IMR-90 (cell line): ENCODE results near the gene FLYWCH1. TPM values are rescaled to one million over a fixed set of nuclear protein-coding genes. Genes with fewer than 3 reads are reported as not detected.

ENCODE experiments used
- ATAC-seq: fragments of 200-7000 bp; cut with Tn5 transposase; 2 replicates; pipeline ENCODE4 v1.9.1; 2020; ENCODE audit warnings: low read depth, mild to moderate bottlenecking, moderate library complexity
- BruUV-seq: library from RNA; stranded (reverse); fragments of 400-500 nt; replicated peaks from 2 replicates; lab custom pipeline; 2021; lab: Mats Ljungman, UMichigan
- CTCF ChIA-PET: fragments of 300-600 bp; formaldehyde crosslinking; extraction: SDS; loops from one replicate; lab custom pipeline; 2021; ENCODE audit warnings: antibody characterized with exemption; lab: Yijun Ruan, JAX
- POLR2A ChIA-PET: fragments of 300-600 bp; sonication (Branson Sonifier 250); formaldehyde crosslinking; loops from one replicate; lab custom pipeline; 2022; ENCODE audit warnings: antibody characterized with exemption; ENCODE audit not compliant: unreplicated experiment; lab: Charles Lee
- DNase-seq: peaks from one replicate; pipeline ENCODE4 v3.0.0; 2013
- H2AFZ ChIP-seq: replicated peaks from 2 replicates; pipeline ENCODE3; 2013; ENCODE audit warnings: low read length, mild to moderate bottlenecking; ENCODE audit not compliant: poor library complexity
- H2AK5ac ChIP-seq: 2 replicates; pipeline ENCODE4 v1.6.1; 2013; ENCODE audit warnings: low read depth, low read length, inconsistent platforms
- H2AK9ac ChIP-seq: replicated peaks from 2 replicates; pipeline ENCODE3; 2013; ENCODE audit warnings: mild to moderate bottlenecking, low read depth, low read length, moderate library complexity; ENCODE audit not compliant: poor library complexity
- H2BK120ac ChIP-seq: 2 replicates; pipeline ENCODE4 v1.6.1; 2013; ENCODE audit warnings: low read depth, low read length, inconsistent platforms
- H2BK15ac ChIP-seq: 3 replicates; pipeline ENCODE4 v1.6.1; 2013; ENCODE audit warnings: low read depth, low read length, inconsistent platforms
- H2BK20ac ChIP-seq: 2 replicates; pipeline ENCODE4 v1.6.1; 2013; ENCODE audit warnings: low read depth, mild to moderate bottlenecking, inconsistent platforms, low read length, moderate library complexity
- H2BK5ac ChIP-seq: 2 replicates; pipeline ENCODE4 v1.6.1; 2013; ENCODE audit warnings: mild to moderate bottlenecking, low read depth, low read length, inconsistent platforms; ENCODE audit not compliant: poor library complexity, severe bottlenecking
- H3K14ac ChIP-seq: replicated peaks from 2 replicates; pipeline ENCODE4 v1.6.1; 2013; ENCODE audit warnings: low read depth, low read length, inconsistent platforms
- H3K18ac ChIP-seq: 2 replicates; pipeline ENCODE4 v1.6.1; 2013; ENCODE audit warnings: low read depth, low read length, control low read depth
- H3K23ac ChIP-seq: 2 replicates; pipeline ENCODE4 v1.6.1; 2013; ENCODE audit warnings: low read depth, low read length, inconsistent platforms
- H3K27ac ChIP-seq: 2 replicates; pipeline ENCODE4 v1.5.1; 2013; ENCODE audit warnings: mild to moderate bottlenecking, control low read depth, low read length; ENCODE audit not compliant: insufficient read depth
- H3K27me3 ChIP-seq: 2 replicates; pipeline ENCODE4 v1.6.1; 2013; ENCODE audit warnings: low read length; ENCODE audit not compliant: control insufficient read depth, insufficient read depth
- H3K36me3 ChIP-seq: 2 replicates; pipeline ENCODE4 v1.6.1; 2013; ENCODE audit warnings: low read length, mixed read lengths; ENCODE audit not compliant: control insufficient read depth, insufficient read depth
- H3K4ac ChIP-seq: 2 replicates; pipeline ENCODE4 v1.6.1; 2013; ENCODE audit warnings: low read depth, low read length, inconsistent platforms
- H3K4me1 ChIP-seq: 2 replicates; pipeline ENCODE4 v1.6.1; 2013; ENCODE audit warnings: low read length, mixed read lengths; ENCODE audit not compliant: control insufficient read depth, insufficient read depth
- H3K4me2 ChIP-seq: 2 replicates; pipeline ENCODE4 v1.6.1; 2013; ENCODE audit warnings: low read depth, mild to moderate bottlenecking, control low read depth, low read length, moderate library complexity
- H3K4me3 ChIP-seq: 2 replicates; pipeline ENCODE4 v1.5.1; 2013; ENCODE audit warnings: low read depth, mild to moderate bottlenecking, control low read depth, low read length, moderate library complexity; ENCODE audit not compliant: insufficient read depth
- H3K56ac ChIP-seq: 2 replicates; pipeline ENCODE4 v1.6.1; 2013; ENCODE audit warnings: low read length, inconsistent platforms; ENCODE audit not compliant: insufficient read depth; ENCODE audit errors: extremely low read depth
- H3K79me1 ChIP-seq, 2 experiments: 2 replicates each; pipeline ENCODE4 v1.6.1; 2013; ENCODE audit warnings: low read length in 2 of 2, inconsistent platforms in 1 of 2, low read depth in 1 of 2
- H3K9ac ChIP-seq: 2 replicates; pipeline ENCODE4 v1.6.1; 2013; ENCODE audit warnings: low read depth, low read length, control low read depth
- H3K9me1 ChIP-seq: 2 replicates; pipeline ENCODE4 v1.6.1; 2013; ENCODE audit warnings: low read length, inconsistent platforms; ENCODE audit not compliant: insufficient read depth
- H3K9me3 ChIP-seq: 2 replicates; pipeline ENCODE4 v1.6.1; 2013; ENCODE audit warnings: low read length; ENCODE audit not compliant: control insufficient read depth, insufficient read depth
- H4K20me1 ChIP-seq: 2 replicates; pipeline ENCODE4 v1.6.1; 2013; ENCODE audit warnings: low read length, inconsistent platforms; ENCODE audit not compliant: insufficient read depth
- H4K5ac ChIP-seq: 2 replicates; pipeline ENCODE4 v1.6.1; 2013; ENCODE audit warnings: mild to moderate bottlenecking, low read depth, low read length, control low read depth
- H4K8ac ChIP-seq, 2 experiments: 2 replicates each; pipeline ENCODE4 v1.6.1; 2013; ENCODE audit warnings: low read depth in 2 of 2, low read length in 2 of 2, control low read depth in 1 of 2, inconsistent platforms in 1 of 2
- H4K91ac ChIP-seq: 2 replicates; pipeline ENCODE4 v1.6.1; 2013; ENCODE audit warnings: low read depth, low read length, inconsistent platforms; ENCODE audit not compliant: insufficient read depth
- BHLHE40 ChIP-seq: fragments of 150-350 bp; IDR thresholded peaks from 2 replicates; pipeline ENCODE4 v1.6.1; 2016; ENCODE audit warnings: mild to moderate bottlenecking, low read depth, low read length
- CEBPB ChIP-seq: IDR thresholded peaks from 2 replicates; pipeline ENCODE4 v1.6.1; 2012; ENCODE audit warnings: low read depth, low read length, improper control_type of control experiment
- CHD1 ChIP-seq: IDR thresholded peaks from 2 replicates; pipeline ENCODE4 v1.6.1; 2012; ENCODE audit warnings: low read depth, low read length, improper control_type of control experiment
- CTCF ChIP-seq: conservative IDR thresholded peaks from 2 replicates; pipeline ENCODE4 v1.5.1; 2012; ENCODE audit warnings: mild to moderate bottlenecking, low read depth, low read length, improper control_type of control experiment
- ELK1 ChIP-seq: fragments of 150-350 bp; IDR thresholded peaks from 2 replicates; pipeline ENCODE4 v1.6.1; 2016; ENCODE audit warnings: low read depth, mild to moderate bottlenecking, low read length, moderate library complexity, borderline replicate concordance
- FOS ChIP-seq: fragments of 150-350 bp; IDR thresholded peaks from 2 replicates; pipeline ENCODE4 v1.6.1; 2016; ENCODE audit warnings: low read depth, low read length
- MAZ ChIP-seq: IDR thresholded peaks from 2 replicates; pipeline ENCODE4 v1.6.1; 2012; ENCODE audit warnings: low read depth, mild to moderate bottlenecking, low read length, improper control_type of control experiment, moderate library complexity, borderline replicate concordance
- MXI1 ChIP-seq: IDR thresholded peaks from 2 replicates; pipeline ENCODE4 v1.6.1; 2012; ENCODE audit warnings: low read depth, mild to moderate bottlenecking, low read length, moderate library complexity, borderline replicate concordance
- NFE2L2 ChIP-seq: fragments of 150-350 bp; IDR thresholded peaks from 2 replicates; pipeline ENCODE4 v1.6.1; 2016; ENCODE audit warnings: low read depth, mild to moderate bottlenecking, low read length
- POLR2A ChIP-seq: IDR thresholded peaks from 2 replicates; pipeline ENCODE4 v1.6.1; 2012; ENCODE audit warnings: mild to moderate bottlenecking, low read depth, low read length
- RAD21 ChIP-seq: IDR thresholded peaks from 2 replicates; pipeline ENCODE4 v1.6.1; 2012; ENCODE audit warnings: low read length, improper control_type of control experiment
- RCOR1 ChIP-seq: IDR thresholded peaks from 2 replicates; pipeline ENCODE4 v1.6.1; 2012; ENCODE audit warnings: mild to moderate bottlenecking, low read length, improper control_type of control experiment; ENCODE audit not compliant: insufficient replicate concordance
- RFX5 ChIP-seq: IDR thresholded peaks from 2 replicates; pipeline ENCODE4 v1.8.0; 2012; ENCODE audit warnings: low read depth, mild to moderate bottlenecking, low read length, moderate library complexity
- SMC3 ChIP-seq: fragments of 150-350 bp; IDR thresholded peaks from 2 replicates; pipeline ENCODE4 v1.6.1; 2016; ENCODE audit warnings: low read depth, mild to moderate bottlenecking, antibody characterized with exemption, low read length, moderate library complexity
- USF2 ChIP-seq: fragments of 150-350 bp; IDR thresholded peaks from 2 replicates; pipeline ENCODE4 v1.6.1; 2017; ENCODE audit warnings: mild to moderate bottlenecking, antibody characterized with exemption, low read length, low read depth
- WGBS, 2 experiments: methylation state at CpG; one replicate each; pipeline versions ENCODE4 v1.1.5 to v1.1.7; 2013; ENCODE audit warnings: missing lambda C conversion rate in 2 of 2; ENCODE audit not compliant: insufficient read length in 1 of 2; ENCODE audit errors: extremely low coverage in 2 of 2; 5-methylcytosine and 5-hydroxymethylcytosine counted together
- dilution Hi-C: fragments of 300-500 bp; cut with HindIII; formaldehyde crosslinking; loops from one replicate; pipeline ENCODE4 v1.14.3; 2018; ENCODE audit warnings: low sequenced_read_pairs; ENCODE audit not compliant: unreplicated experiment
- in situ Hi-C: fragments of 300-500 bp; cut with MboI; formaldehyde crosslinking; loops from 3 replicates; pipeline ENCODE4 v1.14.3; 2019; ENCODE audit warnings: low sequenced_read_pairs, inconsistent platforms, mixed read lengths
- intact Hi-C: fragments of 100-400 bp; cut with micrococcal nuclease; formaldehyde crosslinking; loops from 2 replicates; pipeline ENCODE4 v1.10.0; 2022
- polyA plus RNA-seq, 3 experiments: library from polyadenylated mRNA; depleted of rRNA; stranded (reverse); fragments of >200 nt; gene quantifications; 2 replicates each; pipeline ENCODE4 v1.2.3, GENCODE V29; 2012; ENCODE audit warnings: low replicate concordance in 1 of 3
- total RNA-seq: library from RNA; depleted of rRNA; stranded (reverse); fragments of >200 nt; gene quantifications from 2 replicates; pipeline ENCODE4 v1.2.3, GENCODE V29; 2012

The FLYWCH1 gene
- total and polyA plus RNA-seq, 2 of the 4 experiments (the other 2 are of a cell fraction) = 14.3 to 25.2 TPM

GRCh38 chr16:2898831-2899563 lies 12.7 kb upstream of the FLYWCH1 start:
- no peak overlapping the region for H2AFZ ChIP-seq
- H4K5ac ChIP-seq = no peak overlapping the region
- no peak overlapping the region for H3K14ac ChIP-seq
- WGBS, 2 experiments = 100% methylated on average over 1 of the region's 10 CpGs; no CpG with 5 or more reads in 1 of the 2 experiments
- in situ Hi-C loops = no loop called here
- H3K79me1 ChIP-seq = peaks cover 4 to 19% of the 10 kb centered on the region in 2 experiments; a peak in 3 of 4 replicates
- H2BK15ac ChIP-seq = no peak overlapping the region
- dilution Hi-C loops = no loop called here
- peaks cover 34% of the 10 kb centered on the region for H3K36me3 ChIP-seq
- no peak overlapping the region for H3K27ac ChIP-seq
- no peak overlapping the region for H2BK120ac ChIP-seq
- H3K18ac ChIP-seq = no peak overlapping the region
- peaks cover 10% of the 10 kb centered on the region; the same call in 1 of the 2 replicates for H4K20me1 ChIP-seq
- intact Hi-C loops = no loop called here
- H3K4ac ChIP-seq = no peak overlapping the region
- DNase-seq = no peak
- BruUV-seq = no TSS peak
- peak overlapping the region; percentile 28 for H2AK9ac ChIP-seq
- H3K4me1 ChIP-seq = peaks cover 9% of the 10 kb centered on the region
- ATAC-seq = no peak
- H3K4me2 ChIP-seq = no peak overlapping the region
- H3K56ac ChIP-seq = no peak overlapping the region
- ChIA-PET CTCF (interaction anchor here (0.7 kb wide), 1 partner anchor 879 kb away, joined by 4 read pairs; no protein-coding TSS in a partner anchor), POLR2A (interaction anchor here (0.6 kb wide), 1 partner anchor 121 kb away, joined by 6 read pairs; no protein-coding TSS in a partner anchor)
- no peak overlapping the region for H2AK5ac ChIP-seq
- no peak overlapping the region for H3K9ac ChIP-seq
- no peak overlapping the region for H3K4me3 ChIP-seq
- no peak overlapping the region for H2BK5ac ChIP-seq
- H3K27me3 ChIP-seq = no peaks in the 10 kb centered on the region
- H4K91ac ChIP-seq = no peak overlapping the region
- H3K9me1 ChIP-seq = peaks cover 7% of the 10 kb centered on the region
- H3K9me3 ChIP-seq = no peaks in the 10 kb centered on the region
- H4K8ac ChIP-seq = no peak overlapping the region
- H2BK20ac ChIP-seq = no peak overlapping the region
- H3K23ac ChIP-seq = no peak overlapping the region
- TF ChIP-seq MAZ (no peak), MXI1 (no peak), USF2 (no peak), NFE2L2 (no peak), FOS (no peak), RCOR1 (no peak), CEBPB (no peak), BHLHE40 (no peak), ELK1 (no peak), CTCF (no peak), RFX5 (no peak), POLR2A (no peak), SMC3 (no peak), CHD1 (no peak), RAD21 (no peak)
